HG03025 (cell line): Measurements from ENCODE around the gene PP2D1.
"Not testable (repeated sequence)": the region's sequence is repeated elsewhere in the genome, so short reads cannot be mapped to it uniquely, and the experiment has no call there.

ENCODE experiments used
- ATAC-seq: cut with Tn5 transposase; IDR thresholded peaks from one replicate; pipeline ENCODE4 v1.9.1; 2021; ENCODE audit warnings: mild to moderate bottlenecking, moderate library complexity; ENCODE audit not compliant: unreplicated experiment, low FRiP score

The PP2D1 gene

GRCh38 chr3:20012164-20012563, at the start of gene PP2D1:
PP2D1 (minus strand) TSS chr3:20012264; CDS start chr3:20012072, 192 bp downstream.
- ATAC-seq, result no peak

GRCh38 chr3:20060974-20061685, 49.1 kb upstream of the PP2D1 start:
- no peak for ATAC-seq

- no peak for ATAC-seq
Measured at GRCh38 chr3:20059929-20060328, 47.9 kb upstream of the PP2D1 start.

GRCh38 chr3:20057612-20058180, 45.6 kb upstream of the PP2D1 start:
- ATAC-seq, result no peak

GRCh38 chr3:20056725-20057611, 44.9 kb upstream of the PP2D1 start:
- ATAC-seq, result peak; percentile 50

GRCh38 chr3:20055842-20056241, 43.8 kb upstream of the PP2D1 start:
- ATAC-seq, result no peak

- peak; percentile 10 for ATAC-seq
Measured at GRCh38 chr3:20055020-20055775, 43.1 kb upstream of the PP2D1 start.

- ATAC-seq, result peak; percentile 52
Measured at GRCh38 chr3:20054549-20054987, 42.5 kb upstream of the PP2D1 start.

- ATAC-seq, result no peak
Measured at GRCh38 chr3:20052851-20053250, 40.8 kb upstream of the PP2D1 start.

- no peak for ATAC-seq
Measured at GRCh38 chr3:20051123-20051806, 39.2 kb upstream of the PP2D1 start.

- no peak for ATAC-seq
Measured at GRCh38 chr3:20047976-20048883, 36.2 kb upstream of the PP2D1 start.

- no peak for ATAC-seq
Measured at GRCh38 chr3:20047341-20047779, 35.3 kb upstream of the PP2D1 start.

- ATAC-seq, result no peak
Measured at GRCh38 chr3:20046556-20046955, 34.5 kb upstream of the PP2D1 start.

GRCh38 chr3:20045141-20045540, 33.1 kb upstream of the PP2D1 start:
- not testable (repeated sequence) for ATAC-seq

GRCh38 chr3:20043825-20044224, 31.8 kb upstream of the PP2D1 start:
- no peak for ATAC-seq

- ATAC-seq, result peak; percentile 29
Measured at GRCh38 chr3:20043396-20043795, 31.3 kb upstream of the PP2D1 start.

- ATAC-seq, result no peak
Measured at GRCh38 chr3:20042331-20042730, 30.3 kb upstream of the PP2D1 start.

- peak; percentile 38 for ATAC-seq
Measured at GRCh38 chr3:20041197-20041780, 29.2 kb upstream of the PP2D1 start.
